CD4-positive, alpha-beta memory T cell (primary cell): ENCODE results near the gene DCST1. TPM values are rescaled to one million over a fixed set of nuclear protein-coding genes. Genes with fewer than 3 reads are reported as not detected.
A peak's percentile ranks its signal among the peaks of the same experiment; 100 is the strongest.

Experiments
- CTCF ChIA-PET: fragments of 350-600 bp; sonication (Branson Sonifier 250); formaldehyde crosslinking; loops from one replicate; lab custom pipeline; 2021; ENCODE audit warnings: inconsistent platforms; ENCODE audit not compliant: partially characterized antibody; lab: Charles Lee
- POLR2A ChIA-PET: fragments of 350-600 bp; sonication (Branson Sonifier 250); formaldehyde crosslinking; loops from one replicate; lab custom pipeline; 2021; ENCODE audit not compliant: partially characterized antibody; lab: Charles Lee
- DNase-seq, 5 donors: peaks; one replicate each; pipeline versions ENCODE4 v3.0.0 to v3.0.0-alpha.2; 2020 to 2022; ENCODE audit warnings: mixed read lengths in 1 of 5
- H3K27ac ChIP-seq: one replicate; pipeline ENCODE4 v1.7.0; 2013; ENCODE audit warnings: low read depth, low read length
- H3K27me3 ChIP-seq: 2 replicates; pipeline ENCODE4 v1.7.0; 2013; ENCODE audit warnings: mild to moderate bottlenecking, low read length, moderate library complexity; ENCODE audit not compliant: insufficient read depth
- H3K36me3 ChIP-seq: 2 replicates; pipeline ENCODE4 v1.7.0; 2013; ENCODE audit warnings: mild to moderate bottlenecking, low read length, moderate library complexity; ENCODE audit not compliant: insufficient read depth
- H3K4me1 ChIP-seq: 2 replicates; pipeline ENCODE4 v1.7.0; 2013; ENCODE audit warnings: mild to moderate bottlenecking, low read length, moderate library complexity; ENCODE audit not compliant: insufficient read depth
- H3K4me3 ChIP-seq, 2 donors: one replicate each; pipeline ENCODE4 v1.7.0; 2013; ENCODE audit warnings: low read length in 2 of 2, mild to moderate bottlenecking in 1 of 2
- H3K9me3 ChIP-seq, 2 donors: one replicate each; pipeline ENCODE4 v1.7.0; 2013; ENCODE audit warnings: low read length in 2 of 2, control low read depth in 1 of 2; ENCODE audit not compliant: control insufficient read depth in 1 of 2
- H3K27ac Mint-ChIP-seq, 7 donors: one replicate each; pipeline ENCODE4 v1.8.0; 2020 to 2021; ENCODE audit warnings: mixed read lengths in 7 of 7, mild to moderate bottlenecking in 6 of 7, inconsistent platforms in 3 of 7, moderate library complexity in 3 of 7
- H3K27me3 Mint-ChIP-seq, 2 donors: one replicate each; pipeline ENCODE4 v1.8.0; 2020 to 2021; ENCODE audit warnings: mixed read lengths in 2 of 2
- H3K36me3 Mint-ChIP-seq, 2 donors: one replicate each; pipeline ENCODE4 v1.8.0; 2020 to 2021; ENCODE audit warnings: mixed read lengths in 2 of 2, inconsistent platforms in 1 of 2, mild to moderate bottlenecking in 1 of 2
- H3K4me1 Mint-ChIP-seq, 4 donors: one replicate each; pipeline ENCODE4 v1.8.0; 2020 to 2021; ENCODE audit warnings: mixed read lengths in 4 of 4, mild to moderate bottlenecking in 1 of 4
- H3K4me3 Mint-ChIP-seq, 8 donors: one replicate each; pipeline ENCODE4 v1.8.0; 2020 to 2021; ENCODE audit warnings: mixed read lengths in 8 of 8, mild to moderate bottlenecking in 7 of 8, moderate library complexity in 6 of 8, inconsistent platforms in 3 of 8
- H3K9me3 Mint-ChIP-seq, 8 donors: one replicate each; pipeline ENCODE4 v1.8.0; 2020 to 2021; ENCODE audit warnings: mixed read lengths in 8 of 8, mild to moderate bottlenecking in 5 of 8, inconsistent platforms in 3 of 8, moderate library complexity in 1 of 8
- intact Hi-C: fragments of 100-400 bp; cut with micrococcal nuclease; formaldehyde crosslinking; loops from one replicate; pipeline ENCODE4 v1.15.1; 2023
- polyA plus RNA-seq, 2 donors: library from polyadenylated mRNA; unstranded; fragments of 300-500 nt; fragmentation: Illumina TruSeq; gene quantifications; one replicate each; pipeline ENCODE4 v1.2.3, GENCODE V29; 2021
- total RNA-seq, 2 experiments: library from RNA; stranded (reverse); gene quantifications; one replicate each; pipeline ENCODE4 v1.2.3, GENCODE V29; 2021

DCST1 gene
- total and polyA plus RNA-seq, 4 experiments from 2014 or later: 0.14 TPM; not detected in 3

GRCh38 chr1:155053531-155054105 is 20.0 kb downstream of the DCST1 start:
- Mint-ChIP-seq H3K27ac (peak overlapping the region in 3 of 7 donors; percentile 7 to 78 (median 33)), H3K27me3 (no peaks in the 10 kb centered on the region), H3K9me3 (no peaks in the 10 kb centered on the region), H3K4me1 (peaks cover 14 to 33% (median 27%) of the 10 kb centered on the region in 4 donors), H3K4me3 (peak overlapping the region in 3 of 8 donors; percentile 56 to 74 (median 66)), H3K36me3 (peaks cover 0 to 17% of the 10 kb centered on the region in 2 donors)
- DNase-seq: no peak
- ChIA-PET CTCF (interaction anchor here (1.1 to 10.7 kb wide), 8 partner anchors 7 to 119 kb away, joined by 3 to 203 read pairs (median 10); partner anchors contain the start of genes EFNA4 and KRTCAP2), POLR2A (interaction anchor here (1.0 to 6.9 kb wide), 3 partner anchors 8 to 27 kb away, joined by 4 to 83 read pairs (median 5); partner anchors contain the start of gene EFNA4)
- intact Hi-C loops: loop anchor here (5.0 kb wide), 1 partner anchor 51 kb away; the partner anchor contains the start of gene ZBTB7B
- H3K4me3 ChIP-seq: no peak overlapping the region
- peaks cover 27% of the 10 kb centered on the region for H3K4me1 ChIP-seq
- H3K27ac ChIP-seq: no peak overlapping the region
- H3K27me3 ChIP-seq: no peaks in the 10 kb centered on the region
- H3K9me3 ChIP-seq: no peaks in the 10 kb centered on the region
- H3K36me3 ChIP-seq: peaks cover 3% of the 10 kb centered on the region

- Histone ChIP-seq H3K4me3 (no peak overlapping the region), H3K27ac (no peak overlapping the region), H3K36me3 (peaks cover 3% of the 10 kb centered on the region), H3K27me3 (no peaks in the 10 kb centered on the region), H3K9me3 (no peaks in the 10 kb centered on the region), H3K4me1 (peaks cover 26% of the 10 kb centered on the region)
- POLR2A ChIA-PET: interaction anchor here (1.2 kb wide), 1 partner anchor 28 kb away, joined by 4 read pairs; no protein-coding TSS in a partner anchor
- Mint-ChIP-seq H3K27ac (no peak overlapping the region), H3K4me1 (peaks cover 15 to 23% (median 21%) of the 10 kb centered on the region in 4 donors), H3K9me3 (no peaks in the 10 kb centered on the region), H3K27me3 (no peaks in the 10 kb centered on the region), H3K36me3 (peaks cover 0 to 24% of the 10 kb centered on the region in 2 donors), H3K4me3 (no peak overlapping the region)
- DNase-seq: no peak
- CTCF ChIA-PET: interaction anchor here (1.3 to 9.1 kb wide), 6 partner anchors 9 to 388 kb away, joined by 3 to 203 read pairs (median 6); partner anchors contain the start of gene ADAM15
- intact Hi-C loops: no loop called here
Observed at GRCh38 chr1:155057104-155057503, 23.5 kb downstream of the DCST1 start.

- POLR2A ChIA-PET: interaction anchor here (1.2 kb wide), 1 partner anchor 27 kb away, joined by 4 read pairs; no protein-coding TSS in a partner anchor
- intact Hi-C loops: no loop called here
- Histone ChIP-seq H3K4me1 (peaks cover 26% of the 10 kb centered on the region), H3K4me3 (no peak overlapping the region), H3K27me3 (no peaks in the 10 kb centered on the region), H3K36me3 (peaks cover 3% of the 10 kb centered on the region), H3K27ac (no peak overlapping the region), H3K9me3 (no peaks in the 10 kb centered on the region)
- no peak for DNase-seq
- Mint-ChIP-seq H3K4me1 (peaks cover 11 to 22% (median 19%) of the 10 kb centered on the region in 4 donors), H3K27ac (no peak overlapping the region), H3K36me3 (peaks cover 0 to 24% of the 10 kb centered on the region in 2 donors), H3K27me3 (no peaks in the 10 kb centered on the region), H3K9me3 (no peaks in the 10 kb centered on the region), H3K4me3 (no peak overlapping the region)
- CTCF ChIA-PET: interaction anchor here (1.4 to 9.1 kb wide), 4 partner anchors 10 to 388 kb away, joined by 3 to 203 read pairs (median 6); partner anchors contain the start of gene ADAM15
Observed at GRCh38 chr1:155057788-155058211, 24.2 kb downstream of the DCST1 start.

GRCh38 chr1:155060736-155061135 is 27.1 kb downstream of the DCST1 start:
- Mint-ChIP-seq H3K27ac (no peak overlapping the region), H3K36me3 (peaks cover 0 to 27% of the 10 kb centered on the region in 2 donors), H3K4me3 (no peak overlapping the region), H3K27me3 (no peaks in the 10 kb centered on the region), H3K9me3 (no peaks in the 10 kb centered on the region), H3K4me1 (peaks cover 20 to 37% (median 28%) of the 10 kb centered on the region in 4 donors)
- Histone ChIP-seq H3K27me3 (no peaks in the 10 kb centered on the region), H3K36me3 (peaks cover 3% of the 10 kb centered on the region), H3K9me3 (no peaks in the 10 kb centered on the region), H3K27ac (no peak overlapping the region), H3K4me3 (no peak overlapping the region), H3K4me1 (peaks cover 35% of the 10 kb centered on the region)
- DNase-seq: no peak
- ChIA-PET CTCF (interaction anchor here (1.0 to 9.1 kb wide), 15 partner anchors 10 to 501 kb away, joined by 3 to 203 read pairs (median 9); partner anchors contain the start of genes ADAM15, EFNA3, PBXIP1 and PMVK), POLR2A (interaction anchor here (1.3 to 6.4 kb wide), 4 partner anchors 9 to 100 kb away, joined by 3 to 83 read pairs (median 49); partner anchors contain the start of gene ADAM15)
- intact Hi-C loops: loop anchor here (1.0 to 10.0 kb wide), 7 partner anchors 8 to 580 kb away; partner anchors contain the start of gene PYGO2

- Mint-ChIP-seq H3K27ac (peak overlapping the region; percentile 22 to 82 (median 48)), H3K36me3 (peaks cover 0 to 22% of the 10 kb centered on the region in 2 donors), H3K4me1 (peaks cover 23 to 44% (median 32%) of the 10 kb centered on the region in 4 donors), H3K9me3 (no peaks in the 10 kb centered on the region), H3K27me3 (no peaks in the 10 kb centered on the region), H3K4me3 (peak overlapping the region; percentile 58 to 83 (median 66))
- POLR2A ChIA-PET: interaction anchor here (0.6 to 6.4 kb wide), 10 partner anchors 10 to 502 kb away, joined by 3 to 83 read pairs (median 4); partner anchors contain the start of genes ADAM15, FLAD1, PBXIP1 and ZBTB7B
- CTCF ChIA-PET: interaction anchor here (0.6 to 9.1 kb wide), 23 partner anchors 9 to 654 kb away, joined by 3 to 203 read pairs (median 5); partner anchors contain the start of genes ADAM15, EFNA3, KRTCAP2 and PMVK
- Histone ChIP-seq H3K4me1 (peaks cover 35% of the 10 kb centered on the region), H3K4me3 (no peak overlapping the region), H3K27me3 (no peaks in the 10 kb centered on the region), H3K9me3 (no peaks in the 10 kb centered on the region), H3K27ac (no peak overlapping the region), H3K36me3 (peaks cover 3% of the 10 kb centered on the region)
- intact Hi-C loops: loop anchor here (1.0 to 10.0 kb wide), 7 partner anchors 9 to 581 kb away; partner anchors contain the start of gene PYGO2
- DNase-seq: peak; percentile 88 to 93 (median 90)
Observed at GRCh38 chr1:155061381-155062150, 27.9 kb downstream of the DCST1 start.

- H3K9me3 ChIP-seq: no peaks in the 10 kb centered on the region
- peaks cover 4 to 25% of the 10 kb centered on the region in 2 donors for H3K36me3 Mint-ChIP-seq
- intact Hi-C loops: loop anchor here (10.0 kb wide), 1 partner anchor 297 kb away; no protein-coding TSS in a partner anchor
- H3K27ac Mint-ChIP-seq: peak overlapping the region in 3 of 7 donors; percentile 50 to 82 (median 74)
- H3K4me3 ChIP-seq: peak overlapping the region in 1 of 2 donors; percentile 70
- H3K27ac ChIP-seq: no peak overlapping the region
- no peaks in the 10 kb centered on the region for H3K27me3 Mint-ChIP-seq
- ChIA-PET POLR2A (interaction anchor here (0.6 to 6.4 kb wide), 12 partner anchors 11 to 503 kb away, joined by 3 to 83 read pairs (median 4); partner anchors contain the start of genes ADAM15, EFNA3, FLAD1 and PBXIP1), CTCF (interaction anchor here (0.6 to 9.1 kb wide), 22 partner anchors 8 to 655 kb away, joined by 3 to 203 read pairs (median 6); partner anchors contain the start of genes ADAM15, EFNA3, KRTCAP2 and PMVK)
- H3K4me3 Mint-ChIP-seq: peak overlapping the region in 4 of 8 donors; percentile 91 to 99 (median 95)
- H3K9me3 Mint-ChIP-seq: no peaks in the 10 kb centered on the region
- H3K4me1 ChIP-seq: peaks cover 35% of the 10 kb centered on the region
- H3K4me1 Mint-ChIP-seq: peaks cover 23 to 48% (median 32%) of the 10 kb centered on the region in 4 donors
- peaks cover 3% of the 10 kb centered on the region for H3K36me3 ChIP-seq
- no peaks in the 10 kb centered on the region for H3K27me3 ChIP-seq
- DNase-seq: no peak
Observed at GRCh38 chr1:155062151-155062686, 28.6 kb downstream of the DCST1 start.
